ENCODE measurements around the gene PPFIBP1. TPM values are rescaled to one million over a fixed set of nuclear protein-coding genes. Genes with fewer than 3 reads are reported as not detected.

PPFIBP1 gene
- total RNA-seq, 2 donors from 2014 or later, result 65.2 to 66.0 TPM

DNA sequence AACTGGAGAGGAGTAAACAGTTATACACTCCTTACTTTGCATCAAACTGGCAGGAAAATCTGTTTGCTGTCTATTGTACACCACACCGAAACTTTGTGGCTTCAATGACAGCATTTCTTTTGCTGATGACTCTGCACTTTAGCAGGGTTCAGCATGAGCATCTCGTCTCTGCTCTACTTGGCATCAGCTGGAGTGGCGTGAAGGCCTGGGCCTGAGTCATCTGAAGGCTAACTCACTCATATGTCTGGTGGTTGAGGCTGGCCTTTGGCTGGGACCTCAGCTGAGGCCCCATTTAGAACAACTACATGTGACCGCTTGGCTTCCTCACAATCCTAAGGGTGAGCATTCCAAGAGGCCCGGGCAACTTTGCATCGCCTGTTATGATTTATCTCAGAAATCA is 143.5 kb downstream of the PPFIBP1 start:
- no peak overlapping the region for H3K4me3 ChIP-seq
- no peaks in the 10 kb centered on the region for H3K9me3 ChIP-seq
- H3K27ac ChIP-seq, result no peak overlapping the region
- TF ChIP-seq, protein P1, sequence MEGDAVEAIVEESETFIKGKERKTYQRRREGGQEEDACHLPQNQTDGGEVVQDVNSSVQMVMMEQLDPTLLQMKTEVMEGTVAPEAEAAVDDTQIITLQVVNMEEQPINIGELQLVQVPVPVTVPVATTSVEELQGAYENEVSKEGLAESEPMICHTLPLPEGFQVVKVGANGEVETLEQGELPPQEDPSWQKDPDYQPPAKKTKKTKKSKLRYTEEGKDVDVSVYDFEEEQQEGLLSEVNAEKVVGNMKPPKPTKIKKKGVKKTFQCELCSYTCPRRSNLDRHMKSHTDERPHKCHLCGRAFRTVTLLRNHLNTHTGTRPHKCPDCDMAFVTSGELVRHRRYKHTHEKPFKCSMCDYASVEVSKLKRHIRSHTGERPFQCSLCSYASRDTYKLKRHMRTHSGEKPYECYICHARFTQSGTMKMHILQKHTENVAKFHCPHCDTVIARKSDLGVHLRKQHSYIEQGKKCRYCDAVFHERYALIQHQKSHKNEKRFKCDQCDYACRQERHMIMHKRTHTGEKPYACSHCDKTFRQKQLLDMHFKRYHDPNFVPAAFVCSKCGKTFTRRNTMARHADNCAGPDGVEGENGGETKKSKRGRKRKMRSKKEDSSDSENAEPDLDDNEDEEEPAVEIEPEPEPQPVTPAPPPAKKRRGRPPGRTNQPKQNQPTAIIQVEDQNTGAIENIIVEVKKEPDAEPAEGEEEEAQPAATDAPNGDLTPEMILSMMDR (IDR thresholded peaks at IDR 0.05), result no peak
- peaks cover 50% of the 10 kb centered on the region for H3K36me3 ChIP-seq
- H3K4me1 ChIP-seq, result peaks cover 0 to 9% of the 10 kb centered on the region in 2 donors
- no peak for DNase-seq (ENCODE audit: low spot score)
- no peaks in the 10 kb centered on the region for H3K27me3 ChIP-seq

DNA sequence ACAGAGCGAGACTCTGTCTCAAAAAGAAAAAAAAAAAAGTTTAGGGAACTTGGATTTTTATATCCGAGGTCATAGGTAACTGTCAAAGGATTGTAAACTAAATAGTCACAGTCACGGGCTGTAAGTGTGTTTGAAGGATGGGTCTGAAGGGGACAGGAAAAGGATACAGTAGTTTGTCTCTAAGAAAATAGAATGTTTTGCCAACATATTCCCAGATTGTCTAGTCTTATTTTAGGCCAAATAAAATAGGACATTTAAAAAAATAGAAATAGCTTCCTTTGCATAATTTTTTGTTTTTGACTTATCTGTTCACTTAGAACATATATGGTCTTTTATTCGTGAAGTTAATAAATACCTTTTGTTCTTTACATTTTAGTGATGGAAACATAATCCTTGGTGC is 148.0 kb downstream of the PPFIBP1 start:
- Histone ChIP-seq H3K27me3 (no peaks in the 10 kb centered on the region), H3K4me3 (no peak overlapping the region), H3K9me3 (no peaks in the 10 kb centered on the region), H3K27ac (peak overlapping the region; percentile 46 to 47), H3K36me3 (peaks cover 42% of the 10 kb centered on the region), H3K4me1 (peaks cover 0 to 30% of the 10 kb centered on the region in 2 donors)
- DNase-seq (ENCODE audit: low spot score), result no peak
- TF ChIP-seq, protein P1 (IDR thresholded peaks at IDR 0.05), result no peak

DNA sequence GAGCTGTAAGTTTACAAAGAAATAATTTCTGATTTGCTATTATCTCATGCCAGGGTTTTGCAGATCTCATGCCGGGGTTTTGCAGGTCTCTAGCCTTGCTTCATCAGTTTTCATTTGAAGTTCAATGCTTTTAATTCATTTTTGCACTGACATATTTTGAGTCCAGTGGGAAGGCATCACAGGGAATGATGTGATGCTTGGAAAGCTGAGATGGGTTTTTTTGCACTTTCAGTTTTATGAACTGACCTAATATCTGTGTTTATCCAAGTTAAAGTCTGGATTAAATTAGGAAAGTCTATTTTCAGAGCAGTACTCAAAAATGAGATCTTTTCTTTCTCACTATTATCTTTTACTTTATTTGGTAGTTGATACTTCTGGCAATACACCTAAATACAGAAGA is 148.6 kb downstream of the PPFIBP1 start:
- DNase-seq (ENCODE audit: low spot score), result no peak
- TF ChIP-seq, protein P1 (IDR thresholded peaks at IDR 0.05), result no peak
- peak overlapping the region; percentile 46 to 47 for H3K27ac ChIP-seq

DNA sequence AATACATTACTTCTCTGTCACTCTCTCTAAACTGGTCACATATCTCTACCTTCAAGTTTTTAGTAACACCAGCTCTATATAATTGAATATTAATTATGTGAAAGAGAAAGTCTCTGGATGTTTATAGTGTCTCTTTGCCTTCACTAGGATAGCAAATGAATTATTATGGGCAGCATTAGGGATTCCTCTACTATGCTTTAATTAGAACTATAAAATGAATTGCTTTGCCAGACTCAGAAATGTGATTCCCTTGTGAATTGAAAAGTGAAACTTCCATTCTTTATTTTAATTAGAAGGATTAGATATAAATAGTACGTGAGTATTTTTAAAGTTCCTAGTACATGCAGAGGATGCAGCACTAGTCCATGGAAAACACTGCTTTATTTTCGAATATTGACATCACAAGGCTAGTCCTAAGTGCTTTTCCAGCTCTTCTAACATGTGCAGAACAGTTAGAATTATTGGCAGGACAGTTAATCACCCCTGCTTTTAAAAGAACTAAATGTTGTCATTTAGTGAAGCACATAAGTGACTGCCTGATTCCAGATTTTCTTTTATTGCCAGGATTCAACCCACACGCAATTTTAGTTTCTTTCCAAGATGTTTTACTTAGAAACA is 149.2 kb downstream of the PPFIBP1 start:
- Histone ChIP-seq H3K27me3 (no peaks in the 10 kb centered on the region), H3K4me3 (no peak overlapping the region), H3K9me3 (no peaks in the 10 kb centered on the region), H3K36me3 (peaks cover 40% of the 10 kb centered on the region), H3K4me1 (peaks cover 0 to 30% of the 10 kb centered on the region in 2 donors), H3K27ac (peak overlapping the region; percentile 46 to 47)
- no peak for DNase-seq (ENCODE audit: low spot score)
- TF ChIP-seq, protein P1 (IDR thresholded peaks at IDR 0.05), result no peak

More for the DNA sequence above, 148.6 kb downstream of the PPFIBP1 start:
- peaks cover 42% of the 10 kb centered on the region for H3K36me3 ChIP-seq
- no peak overlapping the region for H3K4me3 ChIP-seq
- no peaks in the 10 kb centered on the region for H3K27me3 ChIP-seq
- H3K9me3 ChIP-seq, result no peaks in the 10 kb centered on the region
- peaks cover 0 to 30% of the 10 kb centered on the region in 2 donors for H3K4me1 ChIP-seq

DNA sequence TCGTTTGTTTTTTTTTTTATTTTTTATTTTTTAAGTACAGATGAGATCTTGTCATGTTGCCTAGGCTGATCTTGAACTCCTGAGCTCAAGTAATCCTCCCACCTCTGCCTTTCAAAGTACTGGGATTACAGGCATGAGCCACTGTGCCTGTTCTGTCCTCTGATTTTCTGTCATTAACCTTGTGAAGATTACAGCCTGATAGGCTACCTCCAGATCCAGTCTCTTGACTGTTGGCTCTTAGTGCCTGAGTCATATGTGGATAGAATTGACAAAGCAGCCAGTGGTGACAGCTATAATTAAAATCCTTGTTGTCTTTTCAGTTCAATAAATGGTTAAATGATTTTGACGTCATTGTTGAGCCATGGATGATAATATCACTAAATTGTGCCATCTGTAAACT is 151.0 kb downstream of the PPFIBP1 start:
- TF ChIP-seq, protein P1 (IDR thresholded peaks at IDR 0.05), result no peak
- H3K9me3 ChIP-seq, result no peaks in the 10 kb centered on the region
- peaks cover 44% of the 10 kb centered on the region for H3K36me3 ChIP-seq
- H3K4me1 ChIP-seq, result peaks cover 0 to 30% of the 10 kb centered on the region in 2 donors
- no peak overlapping the region for H3K4me3 ChIP-seq
- no peaks in the 10 kb centered on the region for H3K27me3 ChIP-seq
- DNase-seq (ENCODE audit: low spot score), result no peak
- no peak overlapping the region for H3K27ac ChIP-seq

DNA sequence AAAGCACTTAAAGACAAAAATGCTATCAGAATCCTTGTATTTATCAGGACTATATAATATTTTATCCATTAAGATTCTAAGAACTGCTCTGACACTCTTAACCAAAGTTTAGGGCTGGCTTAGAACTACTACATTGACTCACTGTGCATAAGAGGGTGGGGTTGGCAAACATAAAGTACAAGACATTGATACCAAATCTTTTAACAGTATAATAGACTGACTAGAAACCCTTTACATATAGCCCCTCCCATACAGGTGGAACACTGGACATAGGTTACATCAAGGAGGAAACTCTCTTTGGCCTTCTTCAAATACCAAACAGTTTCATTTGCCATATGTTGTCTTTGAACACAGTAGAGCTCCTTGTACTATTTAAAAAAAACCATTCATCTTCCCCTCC is 156.6 kb downstream of the PPFIBP1 start:
- Histone ChIP-seq H3K36me3 (peaks cover 75% of the 10 kb centered on the region), H3K4me1 (no peaks in the 10 kb centered on the region), H3K9me3 (no peaks in the 10 kb centered on the region), H3K4me3 (no peak overlapping the region), H3K27ac (no peak overlapping the region), H3K27me3 (no peaks in the 10 kb centered on the region)
- no peak for DNase-seq (ENCODE audit: low spot score)
- TF ChIP-seq, protein P1 (IDR thresholded peaks at IDR 0.05), result no peak
